ENCODE data around the gene FBXL15.

The FBXL15 gene

DNA sequence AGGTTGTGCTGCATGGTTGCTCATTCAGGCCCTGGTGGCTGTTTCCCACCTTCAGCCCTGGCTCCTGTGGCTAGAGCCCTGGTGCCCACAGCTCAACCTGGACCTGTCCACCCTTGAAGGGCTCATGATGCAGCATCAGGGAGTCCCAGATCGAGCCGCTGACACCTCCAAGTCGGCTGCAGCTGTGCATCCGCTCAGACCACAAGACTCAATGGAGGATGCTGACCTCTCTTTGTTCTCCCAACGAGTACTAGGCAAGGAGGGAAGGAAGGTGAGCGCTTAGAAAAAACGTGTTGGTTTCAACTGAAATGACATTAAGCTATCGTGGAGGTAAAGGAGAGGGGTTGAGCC lies 40.2 kb downstream of the FBXL15 start:
- Histone ChIP-seq H2AK5ac (ENCODE audit: low read length) (peak overlapping the region; percentile 55), H3K4ac (ENCODE audit: low read depth, low read length) (peak overlapping the region; percentile 38), H4K91ac (ENCODE audit: low read depth, low read length) (peak overlapping the region; percentile 87), H3K9me3 (ENCODE audit: insufficient read depth, low read depth, low read length) (peaks cover 1% of the 10 kb centered on the region), H3K79me1 (ENCODE audit: low read length) (peaks cover 8% of the 10 kb centered on the region), H3K23ac (ENCODE audit: low read length) (no peak overlapping the region), H3K36me3 (ENCODE audit: control insufficient read depth in 1 of 2, insufficient read depth in 2 of 2, low read length in 2 of 2) (peaks cover 0 to 2% of the 10 kb centered on the region in 2 experiments), H4K12ac (ENCODE audit: low read depth, low read length) (peak overlapping the region; percentile 93), H3K4me2 (ENCODE audit: low read length) (peak overlapping the region; percentile 95), H2BK12ac (ENCODE audit: low read length) (peak overlapping the region; percentile 75), H3K27ac (ENCODE audit: low read depth, low read length) (peak overlapping the region; percentile 2), H3K9ac (ENCODE audit: low read length) (no peak overlapping the region), H3K79me2 (ENCODE audit: control insufficient read depth, insufficient read depth, low read length, poor library complexity) (peaks cover 3% of the 10 kb centered on the region), H3K18ac (ENCODE audit: low read length) (peak overlapping the region; percentile 11), H4K8ac (ENCODE audit: low read depth, low read length) (peak overlapping the region; percentile 98), H3K4me3 (ENCODE audit: low read depth, low read length) (no peak overlapping the region), H3K4me1 (ENCODE audit: control insufficient read depth in 1 of 2, insufficient read depth in 2 of 2, low read length in 2 of 2) (peaks cover 14 to 19% of the 10 kb centered on the region in 2 experiments), H2BK120ac (ENCODE audit: insufficient read depth, low read length, poor library complexity) (peak overlapping the region; percentile 74), H2BK5ac (ENCODE audit: low read depth, low read length, poor library complexity) (no peak overlapping the region), H2AFZ (ENCODE audit: insufficient read depth, low read length, poor library complexity) (peak overlapping the region; percentile 94), H3K14ac (ENCODE audit: low read length) (peak overlapping the region; percentile 45), H3K27me3 (ENCODE audit: insufficient read depth, low read length) (no peaks in the 10 kb centered on the region)
- DNase-seq, result no peak
- no CpG with 5 or more reads among the region's 8 CpGs for WGBS (ENCODE audit: extremely low coverage, insufficient coverage, insufficient read length)

DNA sequence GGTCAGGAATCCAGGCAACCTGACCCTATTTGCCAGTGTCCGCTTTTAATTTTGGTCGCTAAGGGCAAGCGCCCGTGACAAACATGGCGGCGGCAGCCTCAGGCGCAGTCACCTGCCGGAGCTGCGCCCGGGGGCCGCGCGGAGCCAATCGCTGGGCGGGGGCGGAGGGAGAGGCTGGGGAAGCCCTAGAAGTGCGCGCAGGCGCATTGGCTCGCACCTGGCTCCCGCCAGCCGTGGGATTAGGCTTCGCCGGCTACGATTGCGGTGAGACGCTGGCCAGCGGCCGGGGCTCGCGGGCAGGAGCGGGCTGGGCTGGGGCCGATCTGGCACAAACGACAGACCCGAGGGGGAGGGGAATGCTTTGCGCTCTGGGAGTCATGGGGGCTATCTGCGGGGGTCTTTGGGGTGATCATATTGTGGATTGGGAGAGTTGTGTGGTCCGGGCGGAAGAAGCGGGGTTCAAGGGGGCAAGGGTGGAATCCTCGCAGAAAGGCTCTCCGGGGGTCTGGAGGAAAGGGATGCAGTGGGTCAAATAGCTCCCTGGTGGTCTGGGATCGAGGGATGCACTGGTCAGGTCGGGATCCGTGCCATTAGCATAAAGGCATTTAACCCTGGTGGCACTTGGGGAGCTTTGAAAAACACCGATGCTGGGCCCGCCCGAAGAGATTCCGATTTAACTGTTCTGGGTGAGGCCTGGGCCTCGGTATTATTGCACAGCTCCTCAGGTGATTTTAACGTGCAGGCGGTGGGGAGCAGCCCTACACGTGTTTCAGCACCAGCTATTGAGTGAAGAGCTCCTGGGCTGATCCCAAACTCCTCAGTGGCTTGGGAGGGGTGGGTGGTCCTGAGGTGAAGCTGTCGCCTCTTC lies 40.8 kb downstream of the FBXL15 start:
- H3K27me3 ChIP-seq (ENCODE audit: insufficient read depth, low read length), result no peaks in the 10 kb centered on the region
- H2BK5ac ChIP-seq (ENCODE audit: low read depth, low read length, poor library complexity), result peak overlapping the region; percentile 16
- peak overlapping the region; percentile 2 for H3K27ac ChIP-seq (ENCODE audit: low read depth, low read length)
- H4K8ac ChIP-seq (ENCODE audit: low read depth, low read length), result peak overlapping the region; percentile 98
- peak overlapping the region; percentile 95 for H3K4me2 ChIP-seq (ENCODE audit: low read length)
- peaks cover 1% of the 10 kb centered on the region for H3K9me3 ChIP-seq (ENCODE audit: insufficient read depth, low read depth, low read length)
- WGBS (ENCODE audit: extremely low coverage, insufficient coverage, insufficient read length), result no CpG with 5 or more reads among the region's 54 CpGs
- peak overlapping the region; percentile 94 for H2AFZ ChIP-seq (ENCODE audit: insufficient read depth, low read length, poor library complexity)
- peak overlapping the region; percentile 75 for H2BK12ac ChIP-seq (ENCODE audit: low read length)
- peaks cover 11 to 19% of the 10 kb centered on the region in 2 experiments for H3K4me1 ChIP-seq (ENCODE audit: control insufficient read depth in 1 of 2, insufficient read depth in 2 of 2, low read length in 2 of 2)
- peak overlapping the region; percentile 38 for H3K4ac ChIP-seq (ENCODE audit: low read depth, low read length)
- no peaks in the 10 kb centered on the region for H3K36me3 ChIP-seq (ENCODE audit: control insufficient read depth in 1 of 2, insufficient read depth in 2 of 2, low read length in 2 of 2)
- peak overlapping the region; percentile 93 for H4K12ac ChIP-seq (ENCODE audit: low read depth, low read length)
- H3K79me2 ChIP-seq (ENCODE audit: control insufficient read depth, insufficient read depth, low read length, poor library complexity), result peaks cover 3% of the 10 kb centered on the region
- DNase-seq, result peak; percentile 98 to 99
- peaks cover 6% of the 10 kb centered on the region for H3K79me1 ChIP-seq (ENCODE audit: low read length)
- peak overlapping the region; percentile 45 for H3K14ac ChIP-seq (ENCODE audit: low read length)
- peak overlapping the region; percentile 21 for H3K9ac ChIP-seq (ENCODE audit: low read length)
- H3K23ac ChIP-seq (ENCODE audit: low read length), result no peak overlapping the region
- H2BK120ac ChIP-seq (ENCODE audit: insufficient read depth, low read length, poor library complexity), result peak overlapping the region; percentile 74
- H4K91ac ChIP-seq (ENCODE audit: low read depth, low read length), result peak overlapping the region; percentile 87
- no peak overlapping the region for H2AK5ac ChIP-seq (ENCODE audit: low read length)
- peak overlapping the region; percentile 50 for H3K4me3 ChIP-seq (ENCODE audit: low read depth, low read length)
- no peak overlapping the region for H3K18ac ChIP-seq (ENCODE audit: low read length)

DNA sequence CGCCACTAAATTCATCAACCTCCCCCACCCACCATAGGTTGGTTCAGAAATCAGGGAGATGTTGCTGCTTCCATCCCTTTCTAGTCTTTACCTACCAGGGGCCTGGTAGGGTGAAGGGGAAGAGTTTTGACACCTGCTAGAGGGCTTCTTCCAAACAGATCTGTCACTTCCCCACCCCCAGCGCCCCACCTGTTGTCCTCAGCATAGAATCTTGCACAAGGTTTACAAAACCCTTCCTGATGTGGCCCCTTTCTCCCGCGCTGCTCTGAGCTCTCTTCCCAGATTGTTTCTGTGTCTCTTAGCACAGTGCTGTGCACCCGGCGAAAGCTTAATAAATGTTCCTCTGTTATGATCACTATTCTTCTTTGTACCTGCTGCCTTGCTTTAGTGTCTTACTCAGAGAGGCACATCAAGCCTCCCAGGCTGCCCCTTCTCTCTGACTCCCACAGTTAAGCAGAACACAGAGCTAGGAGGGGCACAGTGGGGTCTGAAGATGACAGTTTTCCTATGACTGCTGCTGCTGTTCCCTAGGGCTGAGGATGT lies 41.9 kb downstream of the FBXL15 start:
- no peak overlapping the region for H2BK120ac ChIP-seq (ENCODE audit: insufficient read depth, low read length, poor library complexity)
- H3K4ac ChIP-seq (ENCODE audit: low read depth, low read length), result no peak overlapping the region
- no peak overlapping the region for H4K8ac ChIP-seq (ENCODE audit: low read depth, low read length)
- no peak overlapping the region for H3K14ac ChIP-seq (ENCODE audit: low read length)
- no peak overlapping the region for H2AK5ac ChIP-seq (ENCODE audit: low read length)
- no peak overlapping the region for H4K91ac ChIP-seq (ENCODE audit: low read depth, low read length)
- no peaks in the 10 kb centered on the region for H3K27me3 ChIP-seq (ENCODE audit: insufficient read depth, low read length)
- H2AFZ ChIP-seq (ENCODE audit: insufficient read depth, low read length, poor library complexity), result no peak overlapping the region
- H3K36me3 ChIP-seq (ENCODE audit: control insufficient read depth in 1 of 2, insufficient read depth in 2 of 2, low read length in 2 of 2), result no peaks in the 10 kb centered on the region
- no peak overlapping the region for H3K27ac ChIP-seq (ENCODE audit: low read depth, low read length)
- peak overlapping the region; percentile 14 for H3K4me2 ChIP-seq (ENCODE audit: low read length)
- no CpG with 5 or more reads among the region's 6 CpGs for WGBS (ENCODE audit: extremely low coverage, insufficient coverage, insufficient read length)
- H3K4me1 ChIP-seq (ENCODE audit: control insufficient read depth in 1 of 2, insufficient read depth in 2 of 2, low read length in 2 of 2), result peaks cover 11 to 19% of the 10 kb centered on the region in 2 experiments
- no peak overlapping the region for H3K4me3 ChIP-seq (ENCODE audit: low read depth, low read length)
- no peak overlapping the region for H4K12ac ChIP-seq (ENCODE audit: low read depth, low read length)
- no peak overlapping the region for H2BK12ac ChIP-seq (ENCODE audit: low read length)
- peaks cover 1% of the 10 kb centered on the region for H3K9me3 ChIP-seq (ENCODE audit: insufficient read depth, low read depth, low read length)
- no peak overlapping the region for H3K18ac ChIP-seq (ENCODE audit: low read length)
- no peak overlapping the region for H2BK5ac ChIP-seq (ENCODE audit: low read depth, low read length, poor library complexity)
- DNase-seq, result no peak
- peaks cover 6% of the 10 kb centered on the region for H3K79me1 ChIP-seq (ENCODE audit: low read length)
- no peak overlapping the region for H3K9ac ChIP-seq (ENCODE audit: low read length)
- peaks cover 3% of the 10 kb centered on the region for H3K79me2 ChIP-seq (ENCODE audit: control insufficient read depth, insufficient read depth, low read length, poor library complexity)
- H3K23ac ChIP-seq (ENCODE audit: low read length), result no peak overlapping the region

DNA sequence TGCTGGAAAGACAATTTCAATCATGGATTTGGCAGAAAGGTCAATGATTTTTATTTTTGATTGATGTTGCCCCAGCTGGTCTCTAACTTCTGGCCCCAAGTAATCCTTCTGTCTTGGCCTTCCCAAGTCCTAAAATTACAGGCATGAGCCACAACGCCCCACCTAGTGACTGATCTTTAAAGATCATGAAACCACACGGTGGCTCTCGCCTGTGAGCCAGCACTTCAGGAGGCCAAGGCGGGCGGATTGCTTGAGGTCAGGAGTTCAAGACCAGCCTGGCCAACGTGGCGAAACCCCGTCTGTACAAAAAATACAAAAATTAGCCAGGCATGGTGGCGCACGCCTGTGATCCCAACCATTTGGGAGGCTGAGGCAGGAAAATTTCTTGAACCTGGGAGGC lies 43.3 kb downstream of the FBXL15 start:
- no peaks in the 10 kb centered on the region for H3K27me3 ChIP-seq (ENCODE audit: insufficient read depth, low read length)
- WGBS (ENCODE audit: extremely low coverage, insufficient coverage, insufficient read length), result no CpG with 5 or more reads among the region's 10 CpGs
- H2BK120ac ChIP-seq (ENCODE audit: insufficient read depth, low read length, poor library complexity), result no peak overlapping the region
- no peak overlapping the region for H4K91ac ChIP-seq (ENCODE audit: low read depth, low read length)
- H3K4me3 ChIP-seq (ENCODE audit: low read depth, low read length), result no peak overlapping the region
- H3K27ac ChIP-seq (ENCODE audit: low read depth, low read length), result no peak overlapping the region
- peaks cover 0 to 1% of the 10 kb centered on the region in 2 experiments for H3K36me3 ChIP-seq (ENCODE audit: control insufficient read depth in 1 of 2, insufficient read depth in 2 of 2, low read length in 2 of 2)
- peaks cover 3% of the 10 kb centered on the region for H3K79me2 ChIP-seq (ENCODE audit: control insufficient read depth, insufficient read depth, low read length, poor library complexity)
- no peak overlapping the region for H2BK12ac ChIP-seq (ENCODE audit: low read length)
- DNase-seq, result no peak
- no peak overlapping the region for H2AK5ac ChIP-seq (ENCODE audit: low read length)
- H3K4me2 ChIP-seq (ENCODE audit: low read length), result no peak overlapping the region
- no peak overlapping the region for H3K9ac ChIP-seq (ENCODE audit: low read length)
- no peak overlapping the region for H4K8ac ChIP-seq (ENCODE audit: low read depth, low read length)
- H2AFZ ChIP-seq (ENCODE audit: insufficient read depth, low read length, poor library complexity), result no peak overlapping the region
- peaks cover 6% of the 10 kb centered on the region for H3K79me1 ChIP-seq (ENCODE audit: low read length)
- no peak overlapping the region for H3K14ac ChIP-seq (ENCODE audit: low read length)
- H3K9me3 ChIP-seq (ENCODE audit: insufficient read depth, low read depth, low read length), result peaks cover 1% of the 10 kb centered on the region
- no peak overlapping the region for H4K12ac ChIP-seq (ENCODE audit: low read depth, low read length)
- peaks cover 11 to 19% of the 10 kb centered on the region in 2 experiments for H3K4me1 ChIP-seq (ENCODE audit: control insufficient read depth in 1 of 2, insufficient read depth in 2 of 2, low read length in 2 of 2)
- H3K18ac ChIP-seq (ENCODE audit: low read length), result no peak overlapping the region
- H3K23ac ChIP-seq (ENCODE audit: low read length), result no peak overlapping the region
- H3K4ac ChIP-seq (ENCODE audit: low read depth, low read length), result no peak overlapping the region
- H2BK5ac ChIP-seq (ENCODE audit: low read depth, low read length, poor library complexity), result no peak overlapping the region

Measured in trophoblast cell (in vitro differentiated cells and primary cell).